Coronary artery (tissue), 2 donors: Measurements from ENCODE around the gene ADGRL3.

Experiments
- DNase-seq: peaks from one replicate; pipeline ENCODE4 v3.0.0-alpha.2; 2017; ENCODE audit warnings: low spot score
- H3K27ac ChIP-seq, 2 donors: fragments of 200-600 bp; sonication (generic); one replicate each; pipeline ENCODE4 v1.5.1; 2016 to 2019
- H3K4me3 ChIP-seq: fragments of 200-600 bp; sonication (generic); 2 replicates; pipeline ENCODE4 v1.5.1; 2016; ENCODE audit warnings: mild to moderate bottlenecking, moderate library complexity
- CTCF ChIP-seq: fragments of 200-600 bp; sonication (generic); IDR thresholded peaks from one replicate; pipeline ENCODE4 v1.5.1; 2019; ENCODE audit warnings: antibody characterized with exemption

ADGRL3 gene

GRCh38 chr4:61661960-61662359, 461.8 kb downstream of the ADGRL3 start:
- Histone ChIP-seq H3K4me3 (no peak overlapping the region), H3K27ac (no peak overlapping the region)
- TF ChIP-seq CTCF = no peak
- no peak for DNase-seq

- no peak for TF ChIP-seq CTCF
- no peak for DNase-seq
- Histone ChIP-seq H3K4me3 (no peak overlapping the region), H3K27ac (no peak overlapping the region)
Measured at GRCh38 chr4:61662362-61662761, 462.2 kb downstream of the ADGRL3 start.

DNA sequence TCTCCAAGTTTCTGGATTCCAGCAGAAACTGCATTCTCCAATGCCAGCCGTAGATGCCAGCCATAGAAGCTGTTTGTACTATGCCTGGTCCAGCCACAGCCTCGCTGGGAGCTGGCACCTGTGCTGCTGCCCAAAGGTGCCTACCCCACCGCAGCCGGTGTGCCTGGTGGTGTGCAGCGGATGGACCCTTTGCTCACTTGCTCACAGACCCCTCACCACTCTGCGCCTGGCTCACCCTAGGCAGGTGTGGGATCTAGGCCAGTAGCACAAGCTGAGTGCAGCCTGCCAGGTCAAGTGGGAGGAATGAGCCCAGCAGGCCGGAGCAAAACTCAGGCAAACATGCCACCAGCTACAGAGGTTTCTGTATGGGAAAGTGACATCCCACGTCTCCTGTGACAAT, 463.2 kb downstream of the ADGRL3 start:
- Histone ChIP-seq H3K4me3 (no peak overlapping the region), H3K27ac (no peak overlapping the region)
- DNase-seq = no peak
- no peak for TF ChIP-seq CTCF

GRCh38 chr4:61665649-61666048, 465.5 kb downstream of the ADGRL3 start:
- H3K4me3 ChIP-seq = no peak overlapping the region
- DNase-seq = no peak
- no peak overlapping the region for H3K27ac ChIP-seq
- TF ChIP-seq CTCF = no peak

- TF ChIP-seq CTCF = no peak
- DNase-seq = no peak
- Histone ChIP-seq H3K4me3 (no peak overlapping the region), H3K27ac (no peak overlapping the region)
Measured at GRCh38 chr4:61666244-61666643, 466.1 kb downstream of the ADGRL3 start.

DNA sequence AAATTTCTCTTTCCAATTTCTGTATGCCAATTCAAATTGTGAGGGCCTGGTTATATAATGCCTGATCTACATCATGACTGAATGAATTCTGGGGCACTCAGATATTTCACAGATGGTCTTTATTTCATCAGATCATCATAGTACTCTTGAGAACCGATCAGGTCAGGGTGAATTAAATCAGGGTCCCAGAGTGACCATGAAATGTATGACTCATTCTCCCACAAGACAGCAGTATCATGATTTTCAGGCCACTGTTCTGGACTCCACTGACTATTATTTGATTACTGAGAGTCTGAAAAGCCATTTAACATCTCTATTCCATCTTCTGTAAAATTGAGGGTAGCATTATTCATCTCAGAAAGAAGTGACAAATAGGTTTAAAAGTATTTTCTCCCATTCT, 471.5 kb downstream of the ADGRL3 start:
- H3K4me3 ChIP-seq = no peak overlapping the region
- TF ChIP-seq CTCF = no peak
- H3K27ac ChIP-seq = no peak overlapping the region
- no peak for DNase-seq

GRCh38 chr4:61675464-61675863, 475.3 kb downstream of the ADGRL3 start:
- H3K4me3 ChIP-seq = no peak overlapping the region
- no peak overlapping the region for H3K27ac ChIP-seq
- no peak for TF ChIP-seq CTCF
- DNase-seq = no peak
